GM21515 (cell line): ENCODE data around the gene TAF11L13.

Experiments used
- ATAC-seq: cut with Tn5 transposase; IDR thresholded peaks from one replicate; pipeline ENCODE4 v1.9.1; 2021; ENCODE audit not compliant: unreplicated experiment

The TAF11L13 gene

DNA sequence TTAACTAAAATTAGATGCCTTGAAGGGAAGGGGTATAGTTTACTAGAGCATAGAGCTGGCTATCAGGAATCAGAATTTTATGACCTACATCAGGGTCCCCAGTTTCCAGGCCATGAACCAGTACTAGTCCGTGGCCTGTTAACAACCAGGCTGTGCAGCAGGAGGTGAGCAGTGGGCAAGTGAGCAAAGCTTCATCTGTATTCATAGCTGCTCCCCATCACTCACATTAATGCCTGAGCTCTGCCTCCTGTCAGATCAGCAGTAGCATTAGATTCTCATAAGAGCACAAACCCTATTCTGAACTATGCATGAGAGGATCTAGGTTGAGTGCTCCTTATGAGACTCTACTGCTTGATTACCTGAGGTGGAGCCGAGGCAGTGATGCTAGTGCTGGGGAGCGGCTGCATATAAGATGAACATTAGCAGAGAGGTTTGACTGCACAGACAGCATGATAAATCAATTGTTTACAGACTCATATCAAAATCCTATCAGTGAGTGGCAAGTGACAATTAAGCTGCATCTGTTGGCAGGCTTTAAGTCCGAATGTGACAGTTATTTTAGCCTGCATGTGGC is 47.0 kb downstream of the TAF11L13 start:
- ATAC-seq = no peak

DNA sequence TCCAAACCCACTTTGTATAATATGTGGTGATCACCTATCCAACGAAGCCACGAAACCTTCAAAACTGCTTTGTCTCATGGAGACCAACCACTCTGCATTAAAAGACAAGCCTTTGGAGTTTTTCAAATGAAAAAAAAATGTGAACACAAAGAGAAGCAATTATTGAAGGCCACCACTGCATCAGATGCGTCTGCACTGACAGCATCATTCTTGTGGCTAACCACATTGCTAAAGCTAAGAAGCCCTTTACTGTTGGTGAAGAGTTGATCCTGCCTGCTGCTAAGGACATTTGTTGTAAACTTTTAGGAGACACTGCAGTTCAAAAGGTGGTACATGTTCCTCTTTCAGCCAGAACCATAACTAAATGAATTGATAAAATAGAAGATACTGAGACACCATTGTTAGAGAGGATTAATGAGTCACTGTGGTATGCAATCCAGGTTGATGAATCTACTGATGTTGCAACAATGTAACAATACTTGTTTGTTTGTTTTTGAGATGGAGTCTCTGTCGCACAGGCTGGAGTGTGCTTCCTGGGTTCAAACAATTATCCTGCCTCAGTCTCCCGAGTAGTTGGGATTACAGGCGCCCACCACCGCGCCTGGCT is 47.8 kb downstream of the TAF11L13 start:
- ATAC-seq = no peak

DNA sequence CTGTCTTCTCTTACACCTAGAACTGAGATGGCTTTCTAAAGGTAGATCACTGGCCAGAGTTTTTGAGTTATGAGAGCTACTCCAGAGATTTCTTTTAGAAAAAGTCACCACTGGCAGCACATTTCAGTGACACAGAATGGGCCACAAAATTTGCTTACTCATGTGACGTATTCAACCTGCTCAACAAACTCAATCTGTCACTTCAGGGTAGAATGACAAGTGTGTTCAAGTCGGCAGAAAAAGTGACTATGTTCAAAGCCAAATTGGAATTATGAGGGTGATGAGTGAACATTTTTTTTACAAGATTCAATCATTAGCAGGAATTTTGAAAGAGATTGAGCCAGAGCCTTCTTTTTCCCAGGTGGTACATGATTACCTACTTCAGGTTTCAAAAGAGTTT is 48.8 kb downstream of the TAF11L13 start:
- no peak for ATAC-seq
